Peyer's patch (tissue), 4 donors: ENCODE results near the gene BCL11A. TPM values are rescaled to one million over a fixed set of nuclear protein-coding genes. Genes with fewer than 3 reads are reported as not detected.

Experiments used
- DNase-seq, 3 donors: peaks; one replicate each; pipeline ENCODE4 v3.0.0-alpha.2; 2017 to 2019
- H3K27ac ChIP-seq, 4 donors: fragments of 200-600 bp; sonication (generic); one replicate each; pipeline ENCODE4 v1.5.1; 2016 to 2019
- H3K27me3 ChIP-seq, 2 donors: fragments of 200-600 bp; sonication (generic); one replicate each; pipeline ENCODE4 v1.5.1; 2019
- H3K36me3 ChIP-seq, 3 donors: fragments of 200-600 bp; sonication (generic); one replicate each; pipeline ENCODE4 v1.5.1; 2016 to 2019
- H3K4me1 ChIP-seq, 4 donors: fragments of 200-600 bp; sonication (generic); one replicate each; pipeline ENCODE4 v1.5.1; 2016 to 2019
- H3K4me3 ChIP-seq, 4 donors: fragments of 200-600 bp; sonication (generic); 1 replicate in 3 of 4; 2 replicates in 1 of 4; pipeline ENCODE4 v1.5.1; 2016 to 2019; ENCODE audit warnings: mild to moderate bottlenecking in 1 of 4
- H3K9me3 ChIP-seq, 4 donors: fragments of 200-600 bp; sonication (generic); one replicate each; pipeline ENCODE4 v1.5.1; 2016 to 2019; ENCODE audit warnings: mild to moderate bottlenecking in 1 of 4
- CTCF ChIP-seq, 6 experiments: fragments of 450-650 bp in 4 of 6; fragments of 200-600 bp in 2 of 6; sonication (generic) in 1 of 6; IDR thresholded peaks; one replicate each; pipeline ENCODE4 v1.5.1; 2017 to 2019; ENCODE audit warnings: antibody characterized with exemption in 6 of 6, mild to moderate bottlenecking in 3 of 6, moderate library complexity in 1 of 6
- POLR2A ChIP-seq, 2 donors: fragments of 450-650 bp; IDR thresholded peaks; one replicate each; pipeline ENCODE4 v1.5.1; 2017; ENCODE audit warnings: antibody characterized with exemption in 2 of 2, mild to moderate bottlenecking in 2 of 2, moderate library complexity in 2 of 2
- total RNA-seq, 4 donors: library from RNA; depleted of rRNA; stranded (reverse); fragments of >200 nt; gene quantifications; one replicate each; pipeline ENCODE4 v1.1.0, GENCODE V29; 2016

Gene BCL11A
- total RNA-seq, 4 donors from 2014 or later, result 35.4 to 94.9 (median 68.8) TPM

- Histone ChIP-seq H3K36me3 (no peaks in the 10 kb centered on the region), H3K4me3 (no peak overlapping the region), H3K9me3 (no peaks in the 10 kb centered on the region), H3K4me1 (peaks cover 3 to 42% (median 15%) of the 10 kb centered on the region in 4 donors), H3K27me3 (no peaks in the 10 kb centered on the region), H3K27ac (peak overlapping the region in 2 of 4 donors; percentile 11 to 69)
- DNase-seq, result no peak
- TF ChIP-seq POLR2A (IDR thresholded peaks at IDR 0.05) (no peak), CTCF (IDR thresholded peaks at IDR 0.05) (no peak)
Measured at GRCh38 chr2:60483401-60483800, 70.1 kb downstream of the BCL11A start.

- H3K9me3 ChIP-seq, result no peaks in the 10 kb centered on the region
- H3K27ac ChIP-seq, result peak overlapping the region in 1 of 4 donors; percentile 69
- H3K4me3 ChIP-seq, result no peak overlapping the region
- peaks cover 3 to 42% (median 15%) of the 10 kb centered on the region in 4 donors for H3K4me1 ChIP-seq
- no peak for TF ChIP-seq POLR2A (IDR thresholded peaks at IDR 0.05)
- no peak for TF ChIP-seq CTCF (IDR thresholded peaks at IDR 0.05)
- no peaks in the 10 kb centered on the region for H3K27me3 ChIP-seq
- H3K36me3 ChIP-seq, result no peaks in the 10 kb centered on the region
- DNase-seq, result no peak
Measured at GRCh38 chr2:60482222-60482621, 71.2 kb downstream of the BCL11A start.

GRCh38 chr2:60481257-60481656 lies 72.2 kb downstream of the BCL11A start:
- H3K4me1 ChIP-seq, result peaks cover 3 to 46% (median 15%) of the 10 kb centered on the region in 4 donors
- DNase-seq, result no peak
- no peak overlapping the region for H3K4me3 ChIP-seq
- H3K36me3 ChIP-seq, result no peaks in the 10 kb centered on the region
- H3K9me3 ChIP-seq, result no peaks in the 10 kb centered on the region
- H3K27me3 ChIP-seq, result no peaks in the 10 kb centered on the region
- peak overlapping the region in 2 of 4 donors; percentile 6 to 11 for H3K27ac ChIP-seq
- TF ChIP-seq CTCF (IDR thresholded peaks at IDR 0.05) (no peak), POLR2A (IDR thresholded peaks at IDR 0.05) (no peak)

- Histone ChIP-seq H3K27me3 (no peaks in the 10 kb centered on the region), H3K9me3 (no peaks in the 10 kb centered on the region), H3K4me3 (no peak overlapping the region), H3K27ac (peak overlapping the region in 3 of 4 donors; percentile 14 to 53 (median 22)), H3K36me3 (no peaks in the 10 kb centered on the region), H3K4me1 (peaks cover 3 to 51% (median 14%) of the 10 kb centered on the region in 4 donors)
- no peak for DNase-seq
- TF ChIP-seq POLR2A (IDR thresholded peaks at IDR 0.05), result no peak
- TF ChIP-seq CTCF (IDR thresholded peaks at IDR 0.05), result no peak
Measured at GRCh38 chr2:60480089-60480773, 73.2 kb downstream of the BCL11A start.

GRCh38 chr2:60479226-60480088 lies 74.0 kb downstream of the BCL11A start:
- DNase-seq, result no peak
- H3K4me1 ChIP-seq, result peaks cover 3 to 51% (median 13%) of the 10 kb centered on the region in 4 donors
- no peaks in the 10 kb centered on the region for H3K9me3 ChIP-seq
- H3K27ac ChIP-seq, result peak overlapping the region in 3 of 4 donors; percentile 14 to 53 (median 44)
- no peak overlapping the region for H3K4me3 ChIP-seq
- no peaks in the 10 kb centered on the region for H3K27me3 ChIP-seq
- TF ChIP-seq CTCF (IDR thresholded peaks at IDR 0.05) (no peak), POLR2A (IDR thresholded peaks at IDR 0.05) (no peak)
- no peaks in the 10 kb centered on the region for H3K36me3 ChIP-seq
